NCI-H1092 treated with DMSO at 0.1 percent for 48 hours (cell line): ENCODE measurements around the gene FGF5.

Experiments used
- DNase-seq: peaks from one replicate; lab custom pipeline; 2025; lab: John Stamatoyannopoulos, UW

FGF5 gene

DNA sequence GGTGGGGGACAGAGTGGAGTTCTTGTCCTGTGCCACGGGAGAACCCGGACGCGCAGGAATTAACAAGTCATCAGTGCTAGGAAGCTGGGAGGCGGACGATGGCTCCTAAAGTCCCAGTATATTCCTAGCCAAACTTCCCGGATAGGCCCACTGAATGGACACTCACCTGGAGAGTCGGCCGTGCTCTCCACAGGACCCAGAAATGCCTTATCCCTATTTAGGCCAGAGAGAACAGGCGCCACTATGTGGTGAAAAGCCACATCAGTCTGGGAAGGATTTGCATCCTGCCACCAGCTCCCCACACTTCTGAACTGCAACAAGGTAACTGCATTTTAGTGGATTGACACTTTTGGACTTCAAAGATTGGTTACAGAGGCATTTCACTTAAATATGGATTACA, 70.1 kb downstream of the FGF5 start:
- peak; percentile 15 for DNase-seq

GRCh38 chr4:80340036-80340435, 73.6 kb downstream of the FGF5 start:
- no peak for DNase-seq
